OCI-LY7 (cell line): ENCODE measurements around the gene ZNF692. TPM values are rescaled to one million over a fixed set of nuclear protein-coding genes. Genes with fewer than 3 reads are reported as not detected.
"Not testable (repeated sequence)": the region's sequence is repeated elsewhere in the genome, so short reads cannot be mapped to it uniquely, and the experiment has no call there.

Source experiments
- BruUV-seq: library from RNA; stranded (reverse); fragments of 400-500 nt; replicated peaks from 2 replicates; lab custom pipeline; 2021; lab: Mats Ljungman, UMichigan
- CTCF ChIA-PET: fragments of 300-600 bp; sonication (Branson Sonifier 250); formaldehyde crosslinking; loops from one replicate; lab custom pipeline; 2022; ENCODE audit warnings: antibody characterized with exemption; ENCODE audit not compliant: unreplicated experiment; lab: Charles Lee
- POLR2A ChIA-PET: fragments of 300-600 bp; sonication (Branson Sonifier 250); formaldehyde crosslinking; loops from one replicate; lab custom pipeline; 2022; ENCODE audit warnings: antibody characterized with exemption; lab: Charles Lee
- DNase-seq: peaks from one replicate; pipeline ENCODE4 v3.0.0-alpha.2; 2015; ENCODE audit warnings: low spot score
- H2AFZ ChIP-seq: fragments of 200-600 bp; sonication (generic), shearing (Covaris generic); 2 replicates; pipeline ENCODE4 v1.6.1; 2014; ENCODE audit warnings: mild to moderate bottlenecking, antibody characterized with exemption, low read length, moderate library complexity
- H3K27ac ChIP-seq: fragments of 200-600 bp; sonication (generic); 2 replicates; pipeline ENCODE4 v1.5.1; 2014; ENCODE audit warnings: mixed run types, low read depth, mild to moderate bottlenecking, moderate library complexity, low read length, inconsistent platforms; ENCODE audit not compliant: poor library complexity, severe bottlenecking
- H3K36me3 ChIP-seq: fragments of 200-600 bp; sonication (generic); 2 replicates; pipeline ENCODE4 v1.6.1; 2014; ENCODE audit warnings: mild to moderate bottlenecking, antibody characterized with exemption, low read length, moderate library complexity, mixed read lengths; ENCODE audit not compliant: insufficient read depth
- H3K4me1 ChIP-seq: fragments of 200-600 bp; sonication (generic); 2 replicates; pipeline ENCODE4 v1.5.1; 2014; ENCODE audit warnings: mild to moderate bottlenecking, low read length; ENCODE audit not compliant: insufficient read depth, poor library complexity, severe bottlenecking
- H3K4me2 ChIP-seq: fragments of 200-600 bp; sonication (generic); 2 replicates; pipeline ENCODE4 v1.6.1; 2014; ENCODE audit warnings: mild to moderate bottlenecking, low read length
- H3K4me3 ChIP-seq: fragments of 200-600 bp; sonication (generic); 2 replicates; pipeline ENCODE4 v1.5.1; 2014; ENCODE audit warnings: mild to moderate bottlenecking, low read depth, low read length; ENCODE audit not compliant: poor library complexity, severe bottlenecking
- H3K79me2 ChIP-seq: fragments of 200-600 bp; sonication (generic); 2 replicates; pipeline ENCODE4 v1.6.1; 2016; ENCODE audit warnings: low read depth, mild to moderate bottlenecking, low read length, moderate library complexity, mixed read lengths; ENCODE audit not compliant: insufficient read depth
- H3K9me2 ChIP-seq: fragments of 200-600 bp; sonication (generic); 2 replicates; pipeline ENCODE4 v1.6.1; 2016; ENCODE audit warnings: mild to moderate bottlenecking, low read length, mixed read lengths; ENCODE audit not compliant: insufficient read depth
- H3K9me3 ChIP-seq: fragments of 200-600 bp; sonication (generic); 2 replicates; pipeline ENCODE4 v1.6.1; 2014; ENCODE audit warnings: mild to moderate bottlenecking, mixed run types, low read length, mixed read lengths
- H4K20me1 ChIP-seq: fragments of 200-600 bp; sonication (generic); 2 replicates; pipeline ENCODE4 v1.6.1; 2014; ENCODE audit warnings: mild to moderate bottlenecking, antibody characterized with exemption, low read length, moderate library complexity, mixed read lengths; ENCODE audit not compliant: insufficient read depth
- CTCF ChIP-seq: fragments of 200-600 bp; sonication (generic); conservative IDR thresholded peaks from 2 replicates; pipeline ENCODE4 v1.5.1; 2014; ENCODE audit warnings: mild to moderate bottlenecking, antibody characterized with exemption, low read length, moderate library complexity, mixed read lengths
- EZH2phosphoT487 ChIP-seq: fragments of 200-600 bp; sonication (generic); IDR thresholded peaks from 2 replicates; pipeline ENCODE4 v1.6.1; 2018; ENCODE audit warnings: low read depth, borderline replicate concordance, mild to moderate bottlenecking, mixed run types, antibody characterized with exemption, low read length, moderate library complexity, mixed read lengths
- intact Hi-C: fragments of 100-400 bp; cut with micrococcal nuclease; formaldehyde crosslinking; loops from one replicate; pipeline ENCODE4 v1.10.0; 2022; ENCODE audit not compliant: unreplicated experiment
- total RNA-seq, 2 experiments: library from RNA; depleted of rRNA in 1 of 2; stranded (reverse); fragments of >200 nt in 1 of 2; shearing (Covaris generic) in 1 of 2; gene quantifications; 2 replicates each; pipeline ENCODE4 v1.2.3, GENCODE V29; 2014 to 2022

ZNF692 gene
- total RNA-seq, 2 experiments from 2014 or later = 65.0 to 67.4 TPM

GRCh38 chr1:248884632-248885295, 25.9 kb upstream of the ZNF692 start:
- no peaks in the 10 kb centered on the region for H4K20me1 ChIP-seq
- peaks cover 24% of the 10 kb centered on the region for H3K4me1 ChIP-seq
- H3K9me2 ChIP-seq = no peaks in the 10 kb centered on the region
- ChIA-PET CTCF (no interaction called here), POLR2A (interaction anchor here (0.7 to 2.1 kb wide), 5 partner anchors 12 to 25 kb away, joined by 4 to 7 read pairs (median 6); no protein-coding TSS in a partner anchor)
- no peaks in the 10 kb centered on the region for H3K36me3 ChIP-seq
- H3K27ac ChIP-seq = peak overlapping the region; percentile 29
- no TSS peak for BruUV-seq
- peak; percentile 53 for DNase-seq
- peak overlapping the region; percentile 48 for H3K4me2 ChIP-seq
- intact Hi-C loops = no loop called here
- H3K9me3 ChIP-seq = no peaks in the 10 kb centered on the region
- H3K4me3 ChIP-seq = peak overlapping the region; percentile 7
- H2AFZ ChIP-seq = peak overlapping the region; percentile 71
- TF ChIP-seq EZH2phosphoT487 = no peak
- TF ChIP-seq CTCF = peak; percentile 77
- no peaks in the 10 kb centered on the region for H3K79me2 ChIP-seq

- H3K4me2 ChIP-seq, H4K20me1 ChIP-seq, H3K27ac ChIP-seq, BruUV-seq, intact Hi-C loops, H3K36me3 ChIP-seq, H3K9me2 ChIP-seq, H2AFZ ChIP-seq, H3K9me3 ChIP-seq, H3K4me3 ChIP-seq, H3K79me2 ChIP-seq, DNase-seq: not testable (repeated sequence)
- CTCF ChIA-PET = interaction anchor here (0.6 kb wide), 1 partner anchor 20 kb away, joined by 3 read pairs; no protein-coding TSS in a partner anchor
- peaks cover 24% of the 10 kb centered on the region for H3K4me1 ChIP-seq
- POLR2A ChIA-PET = interaction anchor here (1.0 to 1.3 kb wide), 2 partner anchors 9 to 45 kb away, joined by 3 read pairs; partner anchors contain the start of gene ZNF672
Measured at GRCh38 chr1:248882427-248882826, 23.5 kb upstream of the ZNF692 start.

- no peak overlapping the region for H2AFZ ChIP-seq
- no peak overlapping the region for H3K27ac ChIP-seq
- H3K79me2 ChIP-seq = no peaks in the 10 kb centered on the region
- H3K4me2 ChIP-seq = no peak overlapping the region
- H4K20me1 ChIP-seq = no peaks in the 10 kb centered on the region
- BruUV-seq = no TSS peak
- H3K4me3 ChIP-seq = no peak overlapping the region
- peaks cover 19% of the 10 kb centered on the region for H3K4me1 ChIP-seq
- DNase-seq = no peak
- no peaks in the 10 kb centered on the region for H3K9me3 ChIP-seq
- no peaks in the 10 kb centered on the region for H3K36me3 ChIP-seq
- intact Hi-C loops = no loop called here
- ChIA-PET POLR2A (no interaction called here), CTCF (no interaction called here)
- no peaks in the 10 kb centered on the region for H3K9me2 ChIP-seq
- TF ChIP-seq EZH2phosphoT487 (no peak), CTCF (no peak)
Measured at GRCh38 chr1:248881261-248881660, 22.4 kb upstream of the ZNF692 start.
